ENCODE measurements around the gene DAPK1. TPM values are rescaled to one million over a fixed set of nuclear protein-coding genes. Genes with fewer than 3 reads are reported as not detected.

The DAPK1 gene
- total and polyA plus RNA-seq, 7 donors = 0.66 to 8.4 (median 2.2) TPM

GRCh38 chr9:87671925-87672324 lies 174.3 kb downstream of the DAPK1 start:
- no peak for ATAC-seq

GRCh38 chr9:87672586-87672985 lies 174.9 kb downstream of the DAPK1 start:
- no peak for DNase-seq
- no peak for TF ChIP-seq CTCF (IDR thresholded peaks at IDR 0.05)
- Histone ChIP-seq H3K27ac (no peak overlapping the region), H3K4me3 (no peak overlapping the region), H3K36me3 (ENCODE audit: insufficient read depth in 1 of 2, low read depth in 1 of 2) (no peaks in the 10 kb centered on the region), H3K9me3 (no peaks in the 10 kb centered on the region), H3K27me3 (ENCODE audit: insufficient read depth in 3 of 3, low read length in 2 of 3) (no peaks in the 10 kb centered on the region), H3K4me1 (no peaks in the 10 kb centered on the region)
- no peak for ATAC-seq
- intact Hi-C loops (cut with DNase I) = loop anchor here in 1 of 2 donors (10.0 kb wide), 1 partner anchor 362 kb away; no protein-coding TSS in a partner anchor
- WGBS, 3 donors = 94% methylated on average over 7 to 8 of the region's 8 CpGs

More at GRCh38 chr9:87671925-87672324, 174.3 kb downstream of the DAPK1 start:
- Histone ChIP-seq H3K36me3 (ENCODE audit: insufficient read depth in 1 of 2, low read depth in 1 of 2) (no peaks in the 10 kb centered on the region), H3K9me3 (no peaks in the 10 kb centered on the region), H3K4me1 (no peaks in the 10 kb centered on the region), H3K4me3 (no peak overlapping the region), H3K27ac (no peak overlapping the region), H3K27me3 (ENCODE audit: insufficient read depth in 3 of 3, low read length in 2 of 3) (no peaks in the 10 kb centered on the region)
- no peak for TF ChIP-seq CTCF (IDR thresholded peaks at IDR 0.05)
- intact Hi-C loops (cut with DNase I) = loop anchor here in 1 of 2 donors (10.0 kb wide), 1 partner anchor 363 kb away; no protein-coding TSS in a partner anchor
- WGBS, 3 donors = 89 to 90% (median 89%) methylated on average over 9 of the region's 9 CpGs
- DNase-seq = no peak

- intact Hi-C loops (cut with DNase I) = loop anchor here in 1 of 2 donors (10.0 kb wide), 1 partner anchor 361 kb away; no protein-coding TSS in a partner anchor
Measured at GRCh38 chr9:87673446-87674120, 175.9 kb downstream of the DAPK1 start.

GRCh38 chr9:87674565-87675299 lies 177.1 kb downstream of the DAPK1 start:
- Histone ChIP-seq H3K9me3 (no peaks in the 10 kb centered on the region), H3K27ac (no peak overlapping the region), H3K27me3 (ENCODE audit: insufficient read depth in 3 of 3, low read length in 2 of 3) (no peaks in the 10 kb centered on the region), H3K36me3 (ENCODE audit: insufficient read depth in 1 of 2, low read depth in 1 of 2) (no peaks in the 10 kb centered on the region), H3K4me1 (no peaks in the 10 kb centered on the region), H3K4me3 (no peak overlapping the region)
- no peak for DNase-seq
- WGBS, 3 donors = 89 to 91% (median 90%) methylated on average over 6 of the region's 6 CpGs
- intact Hi-C loops (cut with DNase I) = loop anchor here (5.0 to 10.0 kb wide), 3 partner anchors 360 to 1328 kb away; no protein-coding TSS in a partner anchor
- no peak for TF ChIP-seq CTCF (IDR thresholded peaks at IDR 0.05)
- no peak for ATAC-seq

More at GRCh38 chr9:87673446-87674120, 175.9 kb downstream of the DAPK1 start:
- H3K27ac ChIP-seq = no peak overlapping the region
- DNase-seq = no peak
- no peaks in the 10 kb centered on the region for H3K9me3 ChIP-seq
- ATAC-seq = no peak
- no peaks in the 10 kb centered on the region for H3K27me3 ChIP-seq (ENCODE audit: insufficient read depth in 3 of 3, low read length in 2 of 3)
- no peak for TF ChIP-seq CTCF (IDR thresholded peaks at IDR 0.05)
- H3K4me3 ChIP-seq = no peak overlapping the region
- WGBS, 3 donors = 92 to 95% (median 93%) methylated on average over 9 of the region's 9 CpGs
- H3K4me1 ChIP-seq = no peaks in the 10 kb centered on the region
- no peaks in the 10 kb centered on the region for H3K36me3 ChIP-seq (ENCODE audit: insufficient read depth in 1 of 2, low read depth in 1 of 2)
